ENCODE data around the gene ZFPM1. TPM values are rescaled to one million over a fixed set of nuclear protein-coding genes. Genes with fewer than 3 reads are reported as not detected.

The ZFPM1 gene
- total and polyA plus RNA-seq, 2 of the 8 experiments (the other 6 are each of a cell fraction or from before 2014, with no cell fraction given): 0.74 to 4.8 TPM

DNA sequence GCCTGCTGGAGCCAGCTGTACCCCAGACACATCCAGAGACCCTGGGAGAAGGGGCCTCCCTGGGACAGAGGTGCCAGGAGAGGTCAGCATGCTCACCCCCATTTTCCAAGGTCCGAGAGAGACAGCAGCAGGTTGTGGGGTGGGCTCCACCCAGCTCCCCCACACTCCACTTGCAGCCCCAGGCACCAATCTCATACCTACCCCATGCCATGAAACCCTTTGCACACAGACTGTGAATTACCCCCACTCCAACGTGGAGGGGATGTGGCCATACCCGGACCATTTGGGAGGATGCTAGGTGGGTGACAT, 34.0 kb downstream of the ZFPM1 start:
- no peak for FAIRE-seq
- H4K5ac ChIP-seq (ENCODE audit: insufficient read length, low read depth, low read length): no peak overlapping the region
- no peaks in the 10 kb centered on the region for H3K9me3 ChIP-seq (ENCODE audit: insufficient read depth in 2 of 2, low read depth in 1 of 2, low read length in 1 of 2)
- H2BK20ac ChIP-seq (ENCODE audit: low read length): no peak overlapping the region
- ChIA-PET CTCF (ENCODE audit: partially characterized antibody) (interaction anchor here (1.0 to 3.5 kb wide), 5 partner anchors 9 to 53 kb away, joined by 3 to 9 read pairs (median 8); no protein-coding TSS in a partner anchor), POLR2A (ENCODE audit: partially characterized antibody) (interaction anchor here (1.0 kb wide), 1 partner anchor 12 kb away, joined by 3 read pairs; no protein-coding TSS in a partner anchor)
- H2BK120ac ChIP-seq (replicated peaks; ENCODE audit: low read depth, low read length): no peak overlapping the region
- no peaks in the 10 kb centered on the region for H3K23me2 ChIP-seq (ENCODE audit: low read depth, low read length)
- no peak overlapping the region for H4K91ac ChIP-seq (replicated peaks; ENCODE audit: insufficient read length, low read length)
- no peak overlapping the region for H3K56ac ChIP-seq (replicated peaks; ENCODE audit: insufficient read length, low read depth, low read length)
- 93% methylated on average over 3 of the region's 3 CpGs; no CpG with 5 or more reads in 1 of the 2 experiments for WGBS, 2 experiments (ENCODE audit: extremely low coverage in 1 of 2, insufficient coverage in 1 of 2, insufficient read length in 1 of 2, insufficient replicate concordance in 2 of 2, low coverage in 1 of 2, low lambda C conversion rate in 2 of 2, missing lambda C conversion rate in 1 of 2)
- peaks cover 0 to 6% of the 10 kb centered on the region in 2 experiments for H4K20me1 ChIP-seq (replicated peaks in 1 of 2; ENCODE audit: control insufficient read depth in 1 of 2, insufficient read depth in 2 of 2, low read length in 2 of 2)
- H3K18ac ChIP-seq (ENCODE audit: extremely low read depth, low read length): no peak overlapping the region
- H3K4me2 ChIP-seq (ENCODE audit: insufficient read depth in 1 of 2, low read depth in 2 of 2, low read length in 2 of 2): no peak overlapping the region
- peak overlapping the region; percentile 79; the same call in 1 of the 2 replicates for H4K8ac ChIP-seq (ENCODE audit: extremely low read depth, insufficient read depth, low read length)
- H2BK5ac ChIP-seq (ENCODE audit: low read depth, low read length): no peak overlapping the region
- H3K27ac ChIP-seq (ENCODE audit: low read depth, low read length): no peak overlapping the region
- H3K9ac ChIP-seq (replicated peaks in 1 of 4; ENCODE audit: extremely low read depth in 1 of 4, low read depth in 3 of 4, low read length in 3 of 4): no peak overlapping the region
- H3K27me3 ChIP-seq (replicated peaks in 1 of 4; ENCODE audit: control insufficient read depth in 3 of 4, extremely low read depth in 1 of 4, insufficient read depth in 3 of 4, low read length in 3 of 4): no peaks in the 10 kb centered on the region
- H3K14ac ChIP-seq (ENCODE audit: insufficient read length): no peak overlapping the region
- no peak overlapping the region for H3K23ac ChIP-seq (ENCODE audit: insufficient read length)
- no peak for TF ChIP-seq TAF7 (optimal IDR thresholded peaks at IDR 0.05; ENCODE audit: borderline replicate concordance, low read depth, low read length)
- TF ChIP-seq, protein P1, sequence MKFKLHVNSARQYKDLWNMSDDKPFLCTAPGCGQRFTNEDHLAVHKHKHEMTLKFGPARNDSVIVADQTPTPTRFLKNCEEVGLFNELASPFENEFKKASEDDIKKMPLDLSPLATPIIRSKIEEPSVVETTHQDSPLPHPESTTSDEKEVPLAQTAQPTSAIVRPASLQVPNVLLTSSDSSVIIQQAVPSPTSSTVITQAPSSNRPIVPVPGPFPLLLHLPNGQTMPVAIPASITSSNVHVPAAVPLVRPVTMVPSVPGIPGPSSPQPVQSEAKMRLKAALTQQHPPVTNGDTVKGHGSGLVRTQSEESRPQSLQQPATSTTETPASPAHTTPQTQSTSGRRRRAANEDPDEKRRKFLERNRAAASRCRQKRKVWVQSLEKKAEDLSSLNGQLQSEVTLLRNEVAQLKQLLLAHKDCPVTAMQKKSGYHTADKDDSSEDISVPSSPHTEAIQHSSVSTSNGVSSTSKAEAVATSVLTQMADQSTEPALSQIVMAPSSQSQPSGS (IDR thresholded peaks at IDR 0.05; ENCODE audit: low read length): no peak
- TF ChIP-seq, protein P2, sequence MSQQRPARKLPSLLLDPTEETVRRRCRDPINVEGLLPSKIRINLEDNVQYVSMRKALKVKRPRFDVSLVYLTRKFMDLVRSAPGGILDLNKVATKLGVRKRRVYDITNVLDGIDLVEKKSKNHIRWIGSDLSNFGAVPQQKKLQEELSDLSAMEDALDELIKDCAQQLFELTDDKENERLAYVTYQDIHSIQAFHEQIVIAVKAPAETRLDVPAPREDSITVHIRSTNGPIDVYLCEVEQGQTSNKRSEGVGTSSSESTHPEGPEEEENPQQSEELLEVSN (IDR thresholded peaks at IDR 0.05): no peak
- TF ChIP-seq RBBP5 (IDR thresholded peaks at IDR 0.05; ENCODE audit: borderline replicate concordance, low read depth, low read length): no peak
- TF ChIP-seq ASH2L (IDR thresholded peaks at IDR 0.05; ENCODE audit: low read length): no peak
- TF ChIP-seq SRF (IDR thresholded peaks at IDR 0.05; ENCODE audit: low read depth, low read length): no peak
- no peak for TF ChIP-seq EZH2 (IDR thresholded peaks at IDR 0.05; ENCODE audit: low read depth, low read length, severe bottlenecking)
- TF ChIP-seq JUND (IDR thresholded peaks at IDR 0.05; ENCODE audit: low read length): no peak
- no peak for TF ChIP-seq CBX8 (IDR thresholded peaks at IDR 0.05; ENCODE audit: borderline replicate concordance, low read depth, low read length)
- TF ChIP-seq CHD1 (IDR thresholded peaks at IDR 0.05; ENCODE audit: low read depth, low read length): no peak
- no peak for TF ChIP-seq POLR2A (IDR thresholded peaks at IDR 0.05; ENCODE audit: control extremely low read depth in 1 of 2, low read depth in 2 of 2, low read length in 2 of 2)
- DNase-seq (ENCODE audit: low read depth in 1 of 2, low spot score in 2 of 2): no peak
- no peak overlapping the region for H3K4ac ChIP-seq (replicated peaks; ENCODE audit: insufficient read length, low read depth, low read length)
- H2AFZ ChIP-seq (ENCODE audit: low read length): no peak overlapping the region
- no peak overlapping the region for H3K4me3 ChIP-seq (ENCODE audit: extremely low read depth in 1 of 4, insufficient read depth in 2 of 4, low read depth in 3 of 4, low read length in 4 of 4)
- H3K79me2 ChIP-seq (ENCODE audit: control insufficient read depth in 1 of 2, insufficient read depth in 2 of 2, low read length in 2 of 2): no peaks in the 10 kb centered on the region
- no peak overlapping the region for H2BK12ac ChIP-seq (ENCODE audit: low read depth, low read length)
- no peaks in the 10 kb centered on the region; a peak in 1 of 8 replicates for H3K36me3 ChIP-seq (ENCODE audit: control insufficient read depth in 2 of 4, insufficient read depth in 4 of 4, low read length in 3 of 4)
- H3K79me1 ChIP-seq (ENCODE audit: low read depth, low read length): no peaks in the 10 kb centered on the region; the same call in 1 of the 2 replicates
- H3K4me1 ChIP-seq (replicated peaks in 1 of 4; ENCODE audit: control insufficient read depth in 3 of 4, insufficient read depth in 4 of 4, low read length in 3 of 4): peaks cover 0 to 10% (median 4%) of the 10 kb centered on the region in 4 experiments; a peak in 5 of 7 replicates
- H2BK15ac ChIP-seq (ENCODE audit: low read length): no peak overlapping the region
- H2AK5ac ChIP-seq (ENCODE audit: low read depth, low read length): no peak overlapping the region
